PC-3 (cell line): ENCODE results near the gene ETS1.

ENCODE experiments used
- EZH2phosphoT487 ChIP-seq: fragments of 300-600 bp; sonication (generic); IDR thresholded peaks from 2 replicates; pipeline ENCODE4 v1.6.1; 2018; ENCODE audit warnings: mild to moderate bottlenecking, antibody characterized with exemption, low read length, borderline replicate concordance
- TF ChIP-seq, protein P1 (sequence below): fragments of 300-600 bp; sonication (generic); conservative IDR thresholded peaks from 2 replicates; pipeline ENCODE4 v1.5.1; 2017; ENCODE audit warnings: antibody characterized with exemption, low read depth, mild to moderate bottlenecking, low read length

DNA sequence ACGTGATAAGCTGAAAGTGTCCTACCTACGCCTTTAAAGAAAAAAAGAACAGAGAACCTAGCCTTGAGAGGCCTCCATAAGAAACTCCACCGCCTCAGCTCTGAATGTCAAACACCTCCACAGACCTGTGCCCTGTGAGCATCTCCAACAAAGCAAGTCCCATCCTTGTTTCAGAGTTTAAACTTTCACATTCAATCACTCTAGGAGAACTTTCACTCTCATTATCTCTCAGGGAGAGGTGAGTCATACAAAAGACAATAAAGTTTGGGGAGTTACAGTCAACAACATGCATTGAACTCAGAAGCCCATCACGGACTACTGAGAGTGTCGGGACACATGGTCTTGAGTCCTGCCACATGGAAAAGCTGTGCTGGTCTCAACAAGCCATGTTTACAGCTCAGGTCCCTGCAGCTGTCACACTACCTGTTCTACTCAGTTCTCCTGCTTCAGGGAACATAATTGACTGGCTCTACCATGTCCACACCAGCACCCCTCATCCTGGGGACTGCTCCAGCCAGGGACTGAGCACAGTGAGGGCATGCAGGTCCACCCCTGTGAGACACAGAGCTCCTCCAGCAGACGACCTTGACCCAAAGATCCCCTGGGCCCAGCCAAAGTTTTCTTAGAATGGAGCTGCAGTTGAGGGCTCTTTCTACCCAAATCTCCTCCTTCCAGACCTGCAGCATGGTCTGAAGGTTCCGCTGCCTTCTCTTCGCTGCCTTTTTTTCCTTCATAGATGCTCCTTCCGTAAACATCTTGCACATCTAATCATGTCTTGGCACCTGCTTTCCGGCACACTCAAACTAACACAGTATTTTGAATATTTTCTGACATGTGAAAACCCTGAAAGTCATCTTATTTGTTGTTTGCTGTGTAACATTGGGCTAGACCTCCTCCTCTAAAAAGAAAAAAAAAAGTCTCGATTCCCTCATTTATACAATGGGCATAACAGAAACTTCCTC is 114.9 kb downstream of the ETS1 start:
- TF ChIP-seq, protein P1, sequence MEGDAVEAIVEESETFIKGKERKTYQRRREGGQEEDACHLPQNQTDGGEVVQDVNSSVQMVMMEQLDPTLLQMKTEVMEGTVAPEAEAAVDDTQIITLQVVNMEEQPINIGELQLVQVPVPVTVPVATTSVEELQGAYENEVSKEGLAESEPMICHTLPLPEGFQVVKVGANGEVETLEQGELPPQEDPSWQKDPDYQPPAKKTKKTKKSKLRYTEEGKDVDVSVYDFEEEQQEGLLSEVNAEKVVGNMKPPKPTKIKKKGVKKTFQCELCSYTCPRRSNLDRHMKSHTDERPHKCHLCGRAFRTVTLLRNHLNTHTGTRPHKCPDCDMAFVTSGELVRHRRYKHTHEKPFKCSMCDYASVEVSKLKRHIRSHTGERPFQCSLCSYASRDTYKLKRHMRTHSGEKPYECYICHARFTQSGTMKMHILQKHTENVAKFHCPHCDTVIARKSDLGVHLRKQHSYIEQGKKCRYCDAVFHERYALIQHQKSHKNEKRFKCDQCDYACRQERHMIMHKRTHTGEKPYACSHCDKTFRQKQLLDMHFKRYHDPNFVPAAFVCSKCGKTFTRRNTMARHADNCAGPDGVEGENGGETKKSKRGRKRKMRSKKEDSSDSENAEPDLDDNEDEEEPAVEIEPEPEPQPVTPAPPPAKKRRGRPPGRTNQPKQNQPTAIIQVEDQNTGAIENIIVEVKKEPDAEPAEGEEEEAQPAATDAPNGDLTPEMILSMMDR: no peak
- no peak for TF ChIP-seq EZH2phosphoT487
